PFSK-1 (cell line): ENCODE measurements around the gene WIPF3. TPM values are rescaled to one million over a fixed set of nuclear protein-coding genes. Genes with fewer than 3 reads are reported as not detected.

Source experiments
- FOXP2 ChIP-seq: optimal IDR thresholded peaks from 2 replicates; pipeline ENCODE3; 2011; ENCODE audit warnings: borderline replicate concordance, control low read depth, inconsistent platforms; ENCODE audit not compliant: insufficient read depth; ENCODE audit errors: extremely low read length, extremely low read depth
- POLR2AphosphoS5 ChIP-seq: IDR thresholded peaks from 2 replicates; pipeline ENCODE4 v1.6.1; 2012; ENCODE audit warnings: low read depth, mild to moderate bottlenecking, control low read depth, low read length, moderate library complexity
- SIN3A ChIP-seq: IDR thresholded peaks from 2 replicates; pipeline ENCODE4 v1.6.1; 2012; ENCODE audit warnings: mild to moderate bottlenecking, low read length, moderate library complexity, borderline replicate concordance; ENCODE audit not compliant: insufficient read depth
- TAF1 ChIP-seq: IDR thresholded peaks from 2 replicates; pipeline ENCODE4 v1.6.1; 2012; ENCODE audit warnings: low read length, control low read depth, borderline replicate concordance; ENCODE audit not compliant: insufficient read depth
- polyA plus RNA-seq: library from polyadenylated mRNA; unstranded; fragments of >200 nt; gene quantifications from one replicate; pipeline ENCODE4 v1.2.1, GENCODE V29; 2012; ENCODE audit warnings: low read depth, missing spikeins; ENCODE audit not compliant: insufficient read length
- TF ChIP-seq, protein P1 (sequence below), 2 experiments: IDR thresholded peaks; 2 replicates each; pipeline versions ENCODE4 v1.6.1 to v1.8.0; 2011 to 2012; ENCODE audit warnings: low read depth in 2 of 2, low read length in 2 of 2, control low read depth in 1 of 2, inconsistent platforms in 1 of 2, mild to moderate bottlenecking in 1 of 2, moderate library complexity in 1 of 2; ENCODE audit not compliant: insufficient read depth in 1 of 2

The WIPF3 gene, protein sequence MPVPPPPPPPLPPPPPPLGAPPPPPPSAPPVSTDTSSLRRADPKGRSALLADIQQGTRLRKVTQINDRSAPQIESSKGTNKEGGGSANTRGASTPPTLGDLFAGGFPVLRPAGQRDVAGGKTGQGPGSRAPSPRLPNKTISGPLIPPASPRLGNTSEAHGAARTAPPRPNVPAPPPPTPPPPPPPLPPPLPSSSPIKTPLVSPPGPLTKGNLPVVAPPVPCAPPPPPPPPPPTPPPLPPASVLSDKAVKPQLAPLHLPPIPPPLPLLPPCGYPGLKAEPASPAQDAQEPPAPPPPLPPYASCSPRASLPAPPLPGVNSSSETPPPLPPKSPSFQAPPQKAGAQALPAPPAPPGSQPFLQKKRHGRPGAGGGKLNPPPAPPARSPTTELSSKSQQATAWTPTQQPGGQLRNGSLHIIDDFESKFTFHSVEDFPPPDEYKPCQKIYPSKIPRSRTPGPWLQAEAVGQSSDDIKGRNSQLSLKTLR
- not detected for polyA plus RNA-seq

DNA sequence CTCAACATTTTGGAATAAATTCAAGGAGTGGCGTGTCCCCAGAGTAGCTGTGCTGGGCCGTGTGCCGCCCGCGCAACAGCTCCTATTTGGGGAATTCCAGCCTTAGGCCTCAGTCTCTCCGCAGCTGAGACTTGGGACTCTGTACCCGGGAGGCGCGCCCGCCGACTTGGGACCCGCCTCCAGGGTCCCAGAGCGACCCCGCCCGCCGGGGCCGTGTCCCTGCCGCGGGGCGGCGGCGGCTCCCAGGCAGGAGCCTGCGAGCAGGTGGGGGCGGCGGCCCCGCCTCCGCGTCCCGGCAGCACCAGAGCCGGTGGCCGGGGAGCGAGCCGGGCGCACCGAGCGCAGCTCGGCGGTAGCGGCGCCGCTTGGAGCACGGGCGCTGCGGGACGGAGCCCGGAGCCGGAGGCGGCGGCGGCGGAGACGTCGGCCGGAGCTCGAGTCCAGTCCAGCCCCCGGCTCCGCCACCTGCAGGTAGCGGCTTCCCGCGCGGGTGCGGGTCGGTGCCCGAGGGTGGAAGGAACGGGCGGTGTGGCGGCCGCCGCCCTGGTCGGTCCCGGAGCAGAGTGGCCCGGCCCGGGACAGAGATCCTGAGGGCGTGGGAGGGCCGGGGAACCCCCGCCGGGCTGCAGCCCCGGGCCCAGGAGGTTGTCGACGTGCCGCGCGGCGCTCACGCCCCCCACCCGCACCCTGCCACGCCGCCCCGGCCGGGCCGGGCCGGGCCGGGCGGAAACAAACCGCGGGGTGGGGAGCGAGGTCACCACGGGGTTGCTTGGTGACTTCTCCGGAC lies at the start of gene WIPF3:
TSS of gene WIPF3 (plus strand) at position 301 of the 787 bp plus-strand sequence. CDS start 28,217 bp downstream, outside the sequence.
- TF ChIP-seq FOXP2, result no peak
- no peak for TF ChIP-seq POLR2AphosphoS5
- no peak for TF ChIP-seq SIN3A
- no peak for TF ChIP-seq TAF1
- TF ChIP-seq, protein P1, sequence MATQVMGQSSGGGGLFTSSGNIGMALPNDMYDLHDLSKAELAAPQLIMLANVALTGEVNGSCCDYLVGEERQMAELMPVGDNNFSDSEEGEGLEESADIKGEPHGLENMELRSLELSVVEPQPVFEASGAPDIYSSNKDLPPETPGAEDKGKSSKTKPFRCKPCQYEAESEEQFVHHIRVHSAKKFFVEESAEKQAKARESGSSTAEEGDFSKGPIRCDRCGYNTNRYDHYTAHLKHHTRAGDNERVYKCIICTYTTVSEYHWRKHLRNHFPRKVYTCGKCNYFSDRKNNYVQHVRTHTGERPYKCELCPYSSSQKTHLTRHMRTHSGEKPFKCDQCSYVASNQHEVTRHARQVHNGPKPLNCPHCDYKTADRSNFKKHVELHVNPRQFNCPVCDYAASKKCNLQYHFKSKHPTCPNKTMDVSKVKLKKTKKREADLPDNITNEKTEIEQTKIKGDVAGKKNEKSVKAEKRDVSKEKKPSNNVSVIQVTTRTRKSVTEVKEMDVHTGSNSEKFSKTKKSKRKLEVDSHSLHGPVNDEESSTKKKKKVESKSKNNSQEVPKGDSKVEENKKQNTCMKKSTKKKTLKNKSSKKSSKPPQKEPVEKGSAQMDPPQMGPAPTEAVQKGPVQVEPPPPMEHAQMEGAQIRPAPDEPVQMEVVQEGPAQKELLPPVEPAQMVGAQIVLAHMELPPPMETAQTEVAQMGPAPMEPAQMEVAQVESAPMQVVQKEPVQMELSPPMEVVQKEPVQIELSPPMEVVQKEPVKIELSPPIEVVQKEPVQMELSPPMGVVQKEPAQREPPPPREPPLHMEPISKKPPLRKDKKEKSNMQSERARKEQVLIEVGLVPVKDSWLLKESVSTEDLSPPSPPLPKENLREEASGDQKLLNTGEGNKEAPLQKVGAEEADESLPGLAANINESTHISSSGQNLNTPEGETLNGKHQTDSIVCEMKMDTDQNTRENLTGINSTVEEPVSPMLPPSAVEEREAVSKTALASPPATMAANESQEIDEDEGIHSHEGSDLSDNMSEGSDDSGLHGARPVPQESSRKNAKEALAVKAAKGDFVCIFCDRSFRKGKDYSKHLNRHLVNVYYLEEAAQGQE (IDR thresholded peaks at IDR 0.05; ENCODE audit: insufficient read depth in 1 of 2, low read depth in 2 of 2, low read length in 2 of 2), result no peak

DNA sequence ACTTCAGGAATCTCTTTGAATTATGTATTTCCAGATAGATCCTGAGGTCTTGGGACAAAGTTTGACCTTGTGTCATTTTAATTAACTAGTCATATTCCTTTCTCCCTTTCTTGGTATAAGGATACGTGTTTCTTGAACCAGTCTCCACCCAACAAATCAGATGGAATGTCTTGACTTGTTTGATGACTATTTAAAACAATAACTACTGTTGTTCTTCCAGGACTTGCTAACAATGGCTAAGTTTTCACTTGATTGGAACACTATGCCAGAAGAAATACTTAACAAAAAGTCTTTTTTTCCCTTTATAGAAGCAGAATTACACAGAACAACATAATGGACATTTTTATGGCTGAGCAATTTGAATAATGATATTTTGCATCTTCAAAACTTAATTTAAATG lies 43.0 kb upstream of the WIPF3 start:
- TF ChIP-seq POLR2AphosphoS5 (no peak), FOXP2 (no peak)
- TF ChIP-seq, protein P1 (IDR thresholded peaks at IDR 0.05; ENCODE audit: insufficient read depth in 1 of 2, low read depth in 2 of 2, low read length in 2 of 2), result no peak

DNA sequence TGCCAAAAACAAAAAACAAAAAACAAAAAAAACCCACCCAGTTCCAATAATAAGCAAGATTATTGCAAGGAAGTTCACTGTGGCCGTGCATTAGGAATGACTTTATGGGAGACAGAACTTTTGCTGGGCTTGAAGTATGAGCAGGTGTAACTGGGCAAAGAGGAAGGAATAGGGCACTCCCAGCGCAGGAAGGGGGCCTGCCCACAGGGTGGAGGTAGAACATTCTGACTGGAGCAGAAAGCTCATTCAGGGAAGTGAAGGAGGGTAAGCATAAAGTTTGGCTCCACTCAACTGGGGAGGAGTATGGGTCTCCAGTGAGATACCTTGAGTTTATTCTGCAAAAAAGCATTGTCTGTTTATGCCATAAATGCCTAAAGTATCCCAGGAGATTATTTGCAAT lies 42.1 kb upstream of the WIPF3 start:
- TF ChIP-seq FOXP2 (no peak), SIN3A (no peak)

DNA sequence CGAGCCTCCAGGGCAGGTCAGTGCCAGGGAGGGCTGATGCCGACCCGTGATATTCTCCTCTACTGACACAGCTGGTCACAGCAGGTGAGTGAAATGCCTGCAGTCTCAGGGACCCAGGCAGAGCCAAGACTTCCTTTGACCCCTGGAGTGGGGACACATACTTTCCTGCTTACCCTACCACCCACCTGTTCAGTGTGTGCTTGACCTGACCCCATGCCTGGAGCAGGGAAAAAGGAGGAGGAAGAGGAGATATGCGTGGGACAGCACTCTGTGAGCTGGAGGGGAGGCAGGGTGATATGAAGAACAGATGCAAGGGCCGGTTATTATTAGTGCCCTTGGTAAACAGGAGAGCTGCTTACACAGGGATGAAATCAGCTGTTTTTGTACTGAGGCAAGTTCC lies 40.8 kb upstream of the WIPF3 start:
- TF ChIP-seq POLR2AphosphoS5, result no peak
- TF ChIP-seq, protein P1 (IDR thresholded peaks at IDR 0.05; ENCODE audit: insufficient read depth in 1 of 2, low read depth in 2 of 2, low read length in 2 of 2), result no peak

DNA sequence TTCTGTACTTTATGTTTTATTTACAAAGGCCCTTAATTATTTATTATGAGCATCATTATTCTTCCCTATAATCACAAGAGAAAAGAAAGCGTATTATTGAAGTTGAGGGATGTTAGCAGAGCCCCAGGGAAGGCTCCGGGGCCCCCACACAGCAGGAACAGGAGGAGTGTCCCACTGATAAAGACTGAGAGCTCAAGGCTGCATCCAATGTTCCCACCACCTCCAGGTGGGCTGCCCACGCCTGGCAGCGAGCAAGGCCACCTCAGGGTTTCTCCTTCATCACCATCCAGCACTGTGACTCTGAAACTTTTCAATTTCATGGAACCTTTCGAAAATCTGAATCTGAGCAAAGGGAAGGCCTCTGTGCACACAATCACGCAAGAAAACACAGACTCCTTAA lies 35.9 kb upstream of the WIPF3 start:
- TF ChIP-seq POLR2AphosphoS5 (no peak), SIN3A (no peak), TAF1 (no peak), FOXP2 (no peak)
- TF ChIP-seq, protein P1 (IDR thresholded peaks at IDR 0.05; ENCODE audit: insufficient read depth in 1 of 2, low read depth in 2 of 2, low read length in 2 of 2), result no peak
